Neural cell (in vitro differentiated cells): ENCODE results near the gene PGBD5.

Source experiments
- EP300 ChIP-seq: fragments of 450-650 bp; conservative IDR thresholded peaks from 2 replicates; pipeline ENCODE4 v1.6.1; 2014; ENCODE audit warnings: antibody characterized with exemption, mild to moderate bottlenecking, moderate library complexity; ENCODE audit not compliant: poor library complexity, severe bottlenecking
- EZH2 ChIP-seq: fragments of 200-600, 300-800 bp; shearing (Covaris generic), sonication (generic); IDR thresholded peaks from 2 replicates; pipeline ENCODE4 v1.6.1; 2014; ENCODE audit warnings: antibody characterized with exemption, low read length, borderline replicate concordance, mild to moderate bottlenecking; ENCODE audit not compliant: insufficient read depth, poor library complexity, severe bottlenecking
- MXI1 ChIP-seq: fragments of 450-650 bp; conservative IDR thresholded peaks from 2 replicates; pipeline ENCODE4 v1.6.1; 2014; ENCODE audit warnings: antibody characterized with exemption, mild to moderate bottlenecking; ENCODE audit not compliant: poor library complexity, severe bottlenecking
- POLR2AphosphoS5 ChIP-seq: IDR thresholded peaks from 2 replicates; pipeline ENCODE4 v1.6.1; 2012
- RAD21 ChIP-seq: fragments of 450-650 bp; conservative IDR thresholded peaks from 2 replicates; pipeline ENCODE4 v1.6.1; 2014; ENCODE audit warnings: antibody characterized with exemption, mild to moderate bottlenecking, moderate library complexity
- SMC3 ChIP-seq: fragments of 450-650 bp; conservative IDR thresholded peaks from 2 replicates; pipeline ENCODE4 v1.6.1; 2014; ENCODE audit warnings: antibody characterized with exemption, mild to moderate bottlenecking, moderate library complexity; ENCODE audit not compliant: poor library complexity
- TAF1 ChIP-seq: IDR thresholded peaks from 2 replicates; pipeline ENCODE4 v1.6.1; 2012; ENCODE audit warnings: low read depth
- TF ChIP-seq, protein P1 (sequence below): fragments of 450-650 bp; IDR thresholded peaks from 2 replicates; pipeline ENCODE4 v1.5.1; 2014; ENCODE audit warnings: antibody characterized with exemption, mild to moderate bottlenecking, moderate library complexity; ENCODE audit not compliant: poor library complexity, severe bottlenecking
- TF ChIP-seq, protein P2 (sequence below): IDR thresholded peaks from 2 replicates; pipeline ENCODE4 v1.6.1; 2012; ENCODE audit warnings: borderline replicate concordance

GRCh38 chr1:230332061-230332460 is 94.1 kb downstream of the PGBD5 start:
- TF ChIP-seq, protein P1, sequence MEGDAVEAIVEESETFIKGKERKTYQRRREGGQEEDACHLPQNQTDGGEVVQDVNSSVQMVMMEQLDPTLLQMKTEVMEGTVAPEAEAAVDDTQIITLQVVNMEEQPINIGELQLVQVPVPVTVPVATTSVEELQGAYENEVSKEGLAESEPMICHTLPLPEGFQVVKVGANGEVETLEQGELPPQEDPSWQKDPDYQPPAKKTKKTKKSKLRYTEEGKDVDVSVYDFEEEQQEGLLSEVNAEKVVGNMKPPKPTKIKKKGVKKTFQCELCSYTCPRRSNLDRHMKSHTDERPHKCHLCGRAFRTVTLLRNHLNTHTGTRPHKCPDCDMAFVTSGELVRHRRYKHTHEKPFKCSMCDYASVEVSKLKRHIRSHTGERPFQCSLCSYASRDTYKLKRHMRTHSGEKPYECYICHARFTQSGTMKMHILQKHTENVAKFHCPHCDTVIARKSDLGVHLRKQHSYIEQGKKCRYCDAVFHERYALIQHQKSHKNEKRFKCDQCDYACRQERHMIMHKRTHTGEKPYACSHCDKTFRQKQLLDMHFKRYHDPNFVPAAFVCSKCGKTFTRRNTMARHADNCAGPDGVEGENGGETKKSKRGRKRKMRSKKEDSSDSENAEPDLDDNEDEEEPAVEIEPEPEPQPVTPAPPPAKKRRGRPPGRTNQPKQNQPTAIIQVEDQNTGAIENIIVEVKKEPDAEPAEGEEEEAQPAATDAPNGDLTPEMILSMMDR = no peak
- TF ChIP-seq POLR2AphosphoS5 = no peak
- no peak for TF ChIP-seq SMC3
- TF ChIP-seq EZH2 = no peak
- TF ChIP-seq RAD21 = no peak
- no peak for TF ChIP-seq MXI1
- no peak for TF ChIP-seq TAF1
- TF ChIP-seq EP300 = no peak
- TF ChIP-seq, protein P2, sequence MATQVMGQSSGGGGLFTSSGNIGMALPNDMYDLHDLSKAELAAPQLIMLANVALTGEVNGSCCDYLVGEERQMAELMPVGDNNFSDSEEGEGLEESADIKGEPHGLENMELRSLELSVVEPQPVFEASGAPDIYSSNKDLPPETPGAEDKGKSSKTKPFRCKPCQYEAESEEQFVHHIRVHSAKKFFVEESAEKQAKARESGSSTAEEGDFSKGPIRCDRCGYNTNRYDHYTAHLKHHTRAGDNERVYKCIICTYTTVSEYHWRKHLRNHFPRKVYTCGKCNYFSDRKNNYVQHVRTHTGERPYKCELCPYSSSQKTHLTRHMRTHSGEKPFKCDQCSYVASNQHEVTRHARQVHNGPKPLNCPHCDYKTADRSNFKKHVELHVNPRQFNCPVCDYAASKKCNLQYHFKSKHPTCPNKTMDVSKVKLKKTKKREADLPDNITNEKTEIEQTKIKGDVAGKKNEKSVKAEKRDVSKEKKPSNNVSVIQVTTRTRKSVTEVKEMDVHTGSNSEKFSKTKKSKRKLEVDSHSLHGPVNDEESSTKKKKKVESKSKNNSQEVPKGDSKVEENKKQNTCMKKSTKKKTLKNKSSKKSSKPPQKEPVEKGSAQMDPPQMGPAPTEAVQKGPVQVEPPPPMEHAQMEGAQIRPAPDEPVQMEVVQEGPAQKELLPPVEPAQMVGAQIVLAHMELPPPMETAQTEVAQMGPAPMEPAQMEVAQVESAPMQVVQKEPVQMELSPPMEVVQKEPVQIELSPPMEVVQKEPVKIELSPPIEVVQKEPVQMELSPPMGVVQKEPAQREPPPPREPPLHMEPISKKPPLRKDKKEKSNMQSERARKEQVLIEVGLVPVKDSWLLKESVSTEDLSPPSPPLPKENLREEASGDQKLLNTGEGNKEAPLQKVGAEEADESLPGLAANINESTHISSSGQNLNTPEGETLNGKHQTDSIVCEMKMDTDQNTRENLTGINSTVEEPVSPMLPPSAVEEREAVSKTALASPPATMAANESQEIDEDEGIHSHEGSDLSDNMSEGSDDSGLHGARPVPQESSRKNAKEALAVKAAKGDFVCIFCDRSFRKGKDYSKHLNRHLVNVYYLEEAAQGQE = peak; percentile 19
